Stimulated activated CD4-positive, alpha-beta T cell treated with anti-CD3 and anti-CD28 coated beads, Interleukin-2, amount 100 ng/mL, for 24 hours (primary cell): Measurements from ENCODE around the gene IL16.

Experiments used
- DNase-seq, 2 donors: peaks; one replicate each; pipeline ENCODE4 v3.0.0-alpha.2; 2020

The IL16 gene

GRCh38 chr15:81209635-81210034 is 13.0 kb downstream of the IL16 start:
- no peak for DNase-seq

- DNase-seq: no peak
Measured at GRCh38 chr15:81211376-81211775, 14.7 kb downstream of the IL16 start.

GRCh38 chr15:81213982-81214381 is 17.3 kb downstream of the IL16 start:
- no peak for DNase-seq

GRCh38 chr15:81215531-81215930 is 18.9 kb downstream of the IL16 start:
- no peak for DNase-seq

GRCh38 chr15:81215983-81216382 is 19.3 kb downstream of the IL16 start:
- DNase-seq: no peak

- no peak for DNase-seq
Measured at GRCh38 chr15:81216422-81216821, 19.7 kb downstream of the IL16 start.

GRCh38 chr15:81221449-81221848 is 24.8 kb downstream of the IL16 start:
- DNase-seq: no peak

- DNase-seq: no peak
Measured at GRCh38 chr15:81222007-81222406, 25.3 kb downstream of the IL16 start.

- DNase-seq: no peak
Measured at GRCh38 chr15:81223346-81223971, 26.8 kb downstream of the IL16 start.

- no peak for DNase-seq
Measured at GRCh38 chr15:81224232-81224631, 27.6 kb downstream of the IL16 start.

GRCh38 chr15:81225161-81225671 is 28.5 kb downstream of the IL16 start:
- no peak for DNase-seq

- no peak for DNase-seq
Measured at GRCh38 chr15:81227716-81228115, 31.0 kb downstream of the IL16 start.

GRCh38 chr15:81229586-81229985 is 32.9 kb downstream of the IL16 start:
- DNase-seq: no peak

GRCh38 chr15:81235276-81236123 is 38.8 kb downstream of the IL16 start:
- no peak for DNase-seq

GRCh38 chr15:81239190-81239589 is 42.5 kb downstream of the IL16 start:
- no peak for DNase-seq

- DNase-seq: no peak
Measured at GRCh38 chr15:81242778-81243177, 46.1 kb downstream of the IL16 start.

GRCh38 chr15:81244306-81244705 is 47.6 kb downstream of the IL16 start:
- no peak for DNase-seq

GRCh38 chr15:81253846-81254245 is 57.2 kb downstream of the IL16 start:
- DNase-seq: no peak

- DNase-seq: no peak
Measured at GRCh38 chr15:81254277-81254915, 57.7 kb downstream of the IL16 start.

GRCh38 chr15:81254916-81255290 is 58.2 kb downstream of the IL16 start:
- no peak for DNase-seq

GRCh38 chr15:81255315-81255957 is 58.8 kb downstream of the IL16 start:
- no peak for DNase-seq

- no peak for DNase-seq
Measured at GRCh38 chr15:81255958-81256320, 59.3 kb downstream of the IL16 start.

GRCh38 chr15:81256916-81257315 is 60.2 kb downstream of the IL16 start:
- DNase-seq: no peak
